VCaP (cell line): ENCODE measurements around the gene C19orf53.
A peak's percentile ranks its signal among the peaks of the same experiment; 100 is the strongest.
"Not testable (repeated sequence)": the region's sequence is repeated elsewhere in the genome, so short reads cannot be mapped to it uniquely, and the experiment has no call there.

Experiments used
- H3K27ac ChIP-seq: fragments of 450-650 bp; 2 replicates; pipeline ENCODE4 v1.5.1; 2017
- CTCF ChIP-seq: fragments of 450-650 bp; conservative IDR thresholded peaks from 2 replicates; pipeline ENCODE4 v1.5.1; 2017; ENCODE audit warnings: mild to moderate bottlenecking, moderate library complexity

C19orf53 gene

DNA sequence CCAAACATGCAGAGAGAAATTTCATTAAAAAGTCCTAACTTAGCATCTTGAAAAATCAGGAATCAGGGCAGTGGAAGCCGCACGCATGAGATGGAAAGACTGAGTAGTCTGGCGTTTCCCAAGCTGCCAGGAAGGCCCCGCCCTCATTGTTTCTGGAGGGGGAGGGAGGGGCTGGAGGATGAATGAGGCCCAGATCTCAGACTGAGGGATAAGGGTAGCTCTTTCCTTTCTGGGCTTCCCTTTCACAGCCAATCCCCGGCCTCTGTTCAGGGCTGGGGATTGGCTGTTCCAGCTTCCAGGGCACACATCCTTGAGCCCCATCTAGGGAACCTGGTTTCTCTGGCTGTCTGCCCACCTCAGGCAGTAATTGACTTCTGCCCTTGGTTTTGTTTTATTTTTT, 7.3 kb downstream of the C19orf53 start:
- H3K27ac ChIP-seq, result no peak overlapping the region
- no peak for TF ChIP-seq CTCF

GRCh38 chr19:13782537-13782936, 8.3 kb downstream of the C19orf53 start:
- no peak overlapping the region for H3K27ac ChIP-seq
- TF ChIP-seq CTCF, result no peak

- TF ChIP-seq CTCF, result no peak
- H3K27ac ChIP-seq, result no peak overlapping the region
Observed at GRCh38 chr19:13783565-13784500, 9.6 kb downstream of the C19orf53 start.

GRCh38 chr19:13784731-13785452, 10.6 kb downstream of the C19orf53 start:
- peak; percentile 79 for TF ChIP-seq CTCF
- no peak overlapping the region for H3K27ac ChIP-seq

GRCh38 chr19:13788991-13789390, 14.7 kb downstream of the C19orf53 start:
- no peak overlapping the region for H3K27ac ChIP-seq
- TF ChIP-seq CTCF, result no peak

- H3K27ac ChIP-seq, result no peak overlapping the region
- TF ChIP-seq CTCF, result no peak
Observed at GRCh38 chr19:13790354-13790753, 16.1 kb downstream of the C19orf53 start.

DNA sequence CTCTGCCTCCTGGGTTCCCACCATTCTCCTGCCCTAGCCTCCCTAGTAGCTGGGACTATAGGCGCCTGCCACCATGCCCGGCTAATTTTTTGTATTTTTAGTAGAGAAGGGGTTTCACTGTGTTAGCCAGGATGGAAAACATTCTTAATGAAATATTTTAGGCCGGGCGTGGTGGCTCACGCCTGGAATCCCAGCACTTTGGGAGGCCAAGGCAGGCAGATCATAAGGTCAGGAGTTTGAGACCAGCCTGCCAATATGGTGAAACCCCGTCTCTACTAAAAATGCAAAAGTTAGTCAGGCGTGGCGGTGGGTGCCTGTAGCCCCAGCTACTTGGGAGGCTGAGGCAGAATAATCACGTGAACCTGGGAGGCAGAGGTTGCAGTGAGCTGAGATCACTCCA, 19.1 kb downstream of the C19orf53 start:
- H3K27ac ChIP-seq, result not testable (repeated sequence)

DNA sequence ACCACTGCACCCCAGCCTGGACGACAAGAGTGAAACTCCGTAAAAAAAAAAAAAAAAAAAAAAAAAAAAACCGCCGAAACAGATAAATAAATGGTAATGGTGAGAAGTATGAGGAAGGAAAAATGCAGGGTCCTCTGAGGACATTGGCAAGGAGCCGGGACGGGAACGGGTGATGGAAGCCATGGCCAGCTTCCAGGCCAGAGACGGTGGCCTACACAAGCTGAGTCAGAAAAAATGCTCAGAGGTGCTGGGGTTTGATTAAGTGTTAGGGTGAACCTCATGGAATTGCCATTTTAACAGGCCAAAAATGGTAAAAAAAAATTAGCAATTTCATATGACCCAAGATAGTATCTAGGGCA, 20.1 kb downstream of the C19orf53 start:
- no peak for TF ChIP-seq CTCF
- H3K27ac ChIP-seq, result peak overlapping the region; percentile 83; the same call in 1 of the 2 replicates
